ENCODE results near the gene RECK.
A peak's percentile ranks its signal among the peaks of the same experiment; 100 is the strongest.

RECK gene

DNA sequence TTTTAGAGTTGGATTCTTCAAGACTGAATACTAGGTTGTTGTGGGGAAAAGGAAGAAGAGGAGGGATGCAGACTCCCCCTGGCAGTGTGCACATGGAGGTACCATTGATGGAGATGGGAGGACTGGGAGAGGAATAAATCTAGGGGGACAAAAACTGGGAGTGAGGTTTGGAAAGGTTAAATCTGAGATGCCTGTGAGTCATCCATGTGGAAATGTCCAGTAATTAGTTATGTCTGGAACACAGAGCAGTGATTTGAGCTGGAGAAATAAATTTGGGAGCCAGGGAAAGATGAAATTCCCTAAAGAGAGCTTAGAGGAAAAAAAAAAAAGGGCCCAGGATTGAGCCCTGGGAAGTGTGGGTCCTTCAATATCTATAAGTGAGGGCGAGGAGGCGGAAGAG, 124.5 kb downstream of the RECK start:
- Histone ChIP-seq H3K36me3 (ENCODE audit: insufficient read depth, insufficient read length, low read length) (peaks cover 20% of the 10 kb centered on the region), H3K4me3 (ENCODE audit: insufficient read length, low read depth) (no peak overlapping the region), H3K4me1 (ENCODE audit: insufficient read depth, insufficient read length) (peaks cover 18% of the 10 kb centered on the region), H3K9ac (ENCODE audit: insufficient read length, low read depth) (no peak overlapping the region), H3K27me3 (ENCODE audit: insufficient read depth, insufficient read length) (no peaks in the 10 kb centered on the region), H3K9me3 (ENCODE audit: insufficient read depth, low read length) (peaks cover 6% of the 10 kb centered on the region)
- TF ChIP-seq SUZ12 (IDR thresholded peaks at IDR 0.05; ENCODE audit: extremely low read depth, insufficient read depth, insufficient read length) (no peak), YY1 (IDR thresholded peaks at IDR 0.05; ENCODE audit: insufficient read depth, insufficient read length) (no peak)
- no peak for DNase-seq (ENCODE audit: low read depth, low spot score)

GRCh38 chr9:36162211-36162738, 125.6 kb downstream of the RECK start:
- H3K4me1 ChIP-seq (ENCODE audit: insufficient read depth, insufficient read length) = peaks cover 18% of the 10 kb centered on the region
- no peaks in the 10 kb centered on the region for H3K9me3 ChIP-seq (ENCODE audit: insufficient read depth, low read length)
- peak overlapping the region; percentile 2 for H3K9ac ChIP-seq (ENCODE audit: insufficient read length, low read depth)
- no peak overlapping the region for H3K4me3 ChIP-seq (ENCODE audit: insufficient read length, low read depth)
- DNase-seq (ENCODE audit: low read depth, low spot score) = no peak
- H3K36me3 ChIP-seq (ENCODE audit: insufficient read depth, insufficient read length, low read length) = peaks cover 14% of the 10 kb centered on the region
- TF ChIP-seq ZNF274 (IDR thresholded peaks at IDR 0.05; ENCODE audit: low read depth, low read length) = no peak
- TF ChIP-seq YY1 (IDR thresholded peaks at IDR 0.05; ENCODE audit: insufficient read depth, insufficient read length) = no peak
- no peak for TF ChIP-seq SUZ12 (IDR thresholded peaks at IDR 0.05; ENCODE audit: extremely low read depth, insufficient read depth, insufficient read length)
- H3K27me3 ChIP-seq (ENCODE audit: insufficient read depth, insufficient read length) = no peaks in the 10 kb centered on the region

DNA sequence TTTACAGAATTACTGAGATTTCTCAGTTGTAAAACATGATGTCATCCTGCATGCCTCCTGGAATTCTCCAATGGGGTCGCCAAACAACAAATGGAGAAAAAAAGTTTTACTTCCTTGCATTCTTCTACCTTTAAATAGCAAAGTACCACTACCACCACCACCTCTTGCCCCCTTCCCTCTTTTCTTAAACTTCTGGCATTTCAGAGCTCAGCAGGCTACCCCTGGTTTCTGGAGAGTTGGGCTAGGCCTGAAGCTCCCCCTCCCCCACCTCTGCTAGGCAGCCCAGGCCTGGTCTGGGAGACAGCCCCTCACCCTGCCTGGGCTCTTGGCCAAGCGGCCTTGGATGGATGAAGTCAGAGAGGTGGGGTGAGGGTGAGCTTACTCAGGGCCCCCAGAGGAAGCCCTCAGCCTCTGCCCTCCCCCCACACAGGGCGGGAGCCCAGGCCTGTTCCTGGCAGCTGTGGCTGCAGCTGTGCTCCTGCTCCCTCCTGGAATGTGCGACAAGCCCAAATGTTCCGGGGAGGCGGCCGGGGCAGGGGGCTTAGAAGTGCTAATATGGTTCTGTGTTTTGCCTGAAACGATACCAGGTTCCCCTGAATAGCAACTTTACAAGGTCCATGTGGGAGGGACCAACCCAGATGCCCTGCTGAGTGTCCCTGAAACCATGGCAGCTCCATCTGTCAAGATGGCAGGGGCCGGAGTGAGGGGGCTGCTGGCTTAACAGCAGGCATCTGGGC, 126.5 kb downstream of the RECK start:
- no peak overlapping the region for H3K4me3 ChIP-seq (ENCODE audit: insufficient read length, low read depth)
- TF ChIP-seq ZNF274 (IDR thresholded peaks at IDR 0.05; ENCODE audit: low read depth, low read length) (no peak), YY1 (IDR thresholded peaks at IDR 0.05; ENCODE audit: insufficient read depth, insufficient read length) (no peak), SUZ12 (IDR thresholded peaks at IDR 0.05; ENCODE audit: extremely low read depth, insufficient read depth, insufficient read length) (no peak)

DNA sequence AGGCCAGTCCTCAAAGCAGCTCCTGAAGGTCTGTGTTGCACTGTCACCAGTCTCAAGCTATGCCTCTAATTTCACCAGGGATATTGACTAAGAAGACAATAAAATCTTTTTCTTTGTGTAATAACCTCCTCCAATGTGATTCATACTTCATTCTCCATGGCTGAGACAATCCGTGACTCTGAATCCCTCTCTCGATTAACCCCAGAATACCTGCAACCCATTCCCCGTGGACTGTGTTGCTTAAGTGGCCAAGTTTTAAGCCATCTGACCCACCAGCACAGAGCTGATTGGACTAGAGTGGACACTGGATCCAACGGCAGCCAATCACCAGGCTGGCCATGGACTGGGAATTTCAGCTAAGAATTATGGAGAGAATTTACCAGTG, 127.1 kb downstream of the RECK start:
- Histone ChIP-seq H3K4me3 (ENCODE audit: insufficient read length, low read depth) (no peak overlapping the region), H3K36me3 (ENCODE audit: insufficient read depth, insufficient read length, low read length) (peaks cover 11% of the 10 kb centered on the region), H3K4me1 (ENCODE audit: insufficient read depth, insufficient read length) (peaks cover 18% of the 10 kb centered on the region), H3K27me3 (ENCODE audit: insufficient read depth, insufficient read length) (no peaks in the 10 kb centered on the region), H3K9ac (ENCODE audit: insufficient read length, low read depth) (peak overlapping the region; percentile 4), H3K9me3 (ENCODE audit: insufficient read depth, low read length) (no peaks in the 10 kb centered on the region)
- TF ChIP-seq YY1 (IDR thresholded peaks at IDR 0.05; ENCODE audit: insufficient read depth, insufficient read length) (no peak), ZNF274 (IDR thresholded peaks at IDR 0.05; ENCODE audit: low read depth, low read length) (no peak), SUZ12 (IDR thresholded peaks at IDR 0.05; ENCODE audit: extremely low read depth, insufficient read depth, insufficient read length) (no peak)
- no peak for DNase-seq (ENCODE audit: low read depth, low spot score)

More for the DNA sequence above, 126.5 kb downstream of the RECK start:
- Histone ChIP-seq H3K9ac (ENCODE audit: insufficient read length, low read depth) (peak overlapping the region; percentile 4), H3K9me3 (ENCODE audit: insufficient read depth, low read length) (no peaks in the 10 kb centered on the region), H3K4me1 (ENCODE audit: insufficient read depth, insufficient read length) (peaks cover 18% of the 10 kb centered on the region), H3K36me3 (ENCODE audit: insufficient read depth, insufficient read length, low read length) (peaks cover 11% of the 10 kb centered on the region), H3K27me3 (ENCODE audit: insufficient read depth, insufficient read length) (no peaks in the 10 kb centered on the region)
- DNase-seq (ENCODE audit: low read depth, low spot score) = peak; percentile 96

DNA sequence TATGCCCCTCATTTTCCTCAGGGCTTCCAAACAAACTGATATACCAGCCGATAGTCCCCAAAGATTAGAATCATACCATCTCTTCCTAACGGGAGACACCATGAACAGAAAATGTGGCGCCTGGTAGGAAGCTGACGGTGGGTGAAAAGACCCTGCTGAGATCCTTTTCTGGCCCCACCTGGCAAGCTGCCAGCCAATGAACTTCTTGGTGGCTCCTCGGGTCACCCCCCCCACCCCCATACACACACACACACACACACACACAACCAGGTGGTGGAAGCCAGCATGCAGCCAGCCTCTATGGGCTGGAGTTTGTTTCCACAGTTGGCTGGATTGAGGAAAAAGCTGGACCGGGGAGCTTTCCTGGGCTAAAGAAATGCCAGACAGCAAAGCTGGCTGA, 127.7 kb downstream of the RECK start:
- no peak for DNase-seq (ENCODE audit: low read depth, low spot score)

GRCh38 chr9:36164989-36165388, 128.3 kb downstream of the RECK start:
- no peak for DNase-seq (ENCODE audit: low read depth, low spot score)
- TF ChIP-seq SUZ12 (IDR thresholded peaks at IDR 0.05; ENCODE audit: extremely low read depth, insufficient read depth, insufficient read length) (no peak), YY1 (IDR thresholded peaks at IDR 0.05; ENCODE audit: insufficient read depth, insufficient read length) (no peak), ZNF274 (IDR thresholded peaks at IDR 0.05; ENCODE audit: low read depth, low read length) (no peak)
- H3K27me3 ChIP-seq (ENCODE audit: insufficient read depth, insufficient read length) = no peaks in the 10 kb centered on the region

More for the DNA sequence above, 127.7 kb downstream of the RECK start:
- Histone ChIP-seq H3K4me3 (ENCODE audit: insufficient read length, low read depth) (no peak overlapping the region), H3K36me3 (ENCODE audit: insufficient read depth, insufficient read length, low read length) (peaks cover 7% of the 10 kb centered on the region), H3K9ac (ENCODE audit: insufficient read length, low read depth) (no peak overlapping the region), H3K9me3 (ENCODE audit: insufficient read depth, low read length) (no peaks in the 10 kb centered on the region), H3K27me3 (ENCODE audit: insufficient read depth, insufficient read length) (no peaks in the 10 kb centered on the region), H3K4me1 (ENCODE audit: insufficient read depth, insufficient read length) (peaks cover 18% of the 10 kb centered on the region)
- TF ChIP-seq ZNF274 (IDR thresholded peaks at IDR 0.05; ENCODE audit: low read depth, low read length) = no peak
- no peak for TF ChIP-seq YY1 (IDR thresholded peaks at IDR 0.05; ENCODE audit: insufficient read depth, insufficient read length)
- no peak for TF ChIP-seq SUZ12 (IDR thresholded peaks at IDR 0.05; ENCODE audit: extremely low read depth, insufficient read depth, insufficient read length)

DNA sequence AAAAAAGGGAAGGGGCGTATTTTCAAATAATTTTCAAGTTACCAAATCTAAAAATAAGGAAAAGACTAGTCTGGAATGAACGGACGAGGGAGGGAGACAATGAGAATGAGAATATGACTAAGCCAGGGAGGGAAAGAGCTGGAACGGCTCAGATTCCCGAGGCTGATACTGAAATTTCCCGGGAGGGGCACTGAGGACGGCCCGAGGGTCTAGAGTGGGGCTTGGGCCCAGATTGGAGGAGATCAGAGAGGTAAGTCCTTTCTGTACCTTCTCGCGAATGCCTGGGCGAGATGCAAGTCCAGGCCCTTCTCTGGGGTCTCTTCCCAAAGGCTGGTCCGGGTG, 129.1 kb downstream of the RECK start:
- no peak for DNase-seq (ENCODE audit: low read depth, low spot score)
- peaks cover 18% of the 10 kb centered on the region for H3K4me1 ChIP-seq (ENCODE audit: insufficient read depth, insufficient read length)
- no peak overlapping the region for H3K4me3 ChIP-seq (ENCODE audit: insufficient read length, low read depth)
- H3K36me3 ChIP-seq (ENCODE audit: insufficient read depth, insufficient read length, low read length) = peaks cover 13% of the 10 kb centered on the region
- H3K9ac ChIP-seq (ENCODE audit: insufficient read length, low read depth) = no peak overlapping the region
- H3K27me3 ChIP-seq (ENCODE audit: insufficient read depth, insufficient read length) = no peaks in the 10 kb centered on the region
- no peaks in the 10 kb centered on the region for H3K9me3 ChIP-seq (ENCODE audit: insufficient read depth, low read length)
- no peak for TF ChIP-seq YY1 (IDR thresholded peaks at IDR 0.05; ENCODE audit: insufficient read depth, insufficient read length)

More at GRCh38 chr9:36164989-36165388, 128.3 kb downstream of the RECK start:
- Histone ChIP-seq H3K9me3 (ENCODE audit: insufficient read depth, low read length) (no peaks in the 10 kb centered on the region), H3K9ac (ENCODE audit: insufficient read length, low read depth) (no peak overlapping the region), H3K4me1 (ENCODE audit: insufficient read depth, insufficient read length) (peaks cover 18% of the 10 kb centered on the region), H3K4me3 (ENCODE audit: insufficient read length, low read depth) (no peak overlapping the region), H3K36me3 (ENCODE audit: insufficient read depth, insufficient read length, low read length) (peaks cover 8% of the 10 kb centered on the region)

Measured in NT2/D1 (cell line).